ENCODE data around the gene ACP5.

GRCh38 chr19:11535792-11536595, 41.5 kb downstream of the ACP5 start:
- TF ChIP-seq CTCF (IDR thresholded peaks at IDR 0.05) = peak; percentile 84 to 94 (median 86)
- peak; percentile 42 for TF ChIP-seq POLR2A (IDR thresholded peaks at IDR 0.05)
